ENCODE measurements around the gene DENND2A. TPM values are rescaled to one million over a fixed set of nuclear protein-coding genes. Genes with fewer than 3 reads are reported as not detected.
"Not testable (repeated sequence)": the region's sequence is repeated elsewhere in the genome, so short reads cannot be mapped to it uniquely, and the experiment has no call there.

Gene DENND2A
- total RNA-seq, 4 donors from 2014 or later: 25.2 to 83.5 (median 46.5) TPM

DNA sequence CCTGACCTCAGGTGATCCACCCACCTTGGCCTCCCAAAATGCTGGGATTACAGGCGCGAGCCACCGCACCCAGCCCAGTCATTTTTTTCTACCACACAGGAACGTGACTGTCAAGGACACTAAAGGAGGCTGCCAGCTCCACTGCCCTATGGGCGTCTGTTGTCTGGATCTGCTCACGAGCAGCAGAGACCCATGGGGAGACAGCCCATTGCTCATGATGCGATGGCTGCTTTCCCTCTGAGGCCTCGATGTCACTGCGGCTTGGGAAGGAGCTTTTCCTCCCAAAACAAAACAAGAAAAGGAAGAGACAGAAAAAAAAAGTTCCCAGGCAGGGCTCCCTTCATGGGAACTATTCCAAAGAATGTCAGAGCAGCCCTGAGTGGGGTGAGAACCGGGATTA, 70.5 kb downstream of the DENND2A start:
- ATAC-seq: no peak
- Histone ChIP-seq H3K9me3 (no peaks in the 10 kb centered on the region), H3K4me3 (no peak overlapping the region), H3K27me3 (no peaks in the 10 kb centered on the region), H3K36me3 (peaks cover 0 to 37% of the 10 kb centered on the region in 2 donors), H3K27ac (peak overlapping the region; percentile 2 to 89 (median 86)), H3K4me1 (peaks cover 7 to 64% (median 18%) of the 10 kb centered on the region in 3 donors)
- TF ChIP-seq POLR2A (IDR thresholded peaks at IDR 0.05) (no peak), POLR2AphosphoS5 (IDR thresholded peaks at IDR 0.05) (no peak), EP300 (IDR thresholded peaks at IDR 0.05) (no peak)
- TF ChIP-seq, protein P1, sequence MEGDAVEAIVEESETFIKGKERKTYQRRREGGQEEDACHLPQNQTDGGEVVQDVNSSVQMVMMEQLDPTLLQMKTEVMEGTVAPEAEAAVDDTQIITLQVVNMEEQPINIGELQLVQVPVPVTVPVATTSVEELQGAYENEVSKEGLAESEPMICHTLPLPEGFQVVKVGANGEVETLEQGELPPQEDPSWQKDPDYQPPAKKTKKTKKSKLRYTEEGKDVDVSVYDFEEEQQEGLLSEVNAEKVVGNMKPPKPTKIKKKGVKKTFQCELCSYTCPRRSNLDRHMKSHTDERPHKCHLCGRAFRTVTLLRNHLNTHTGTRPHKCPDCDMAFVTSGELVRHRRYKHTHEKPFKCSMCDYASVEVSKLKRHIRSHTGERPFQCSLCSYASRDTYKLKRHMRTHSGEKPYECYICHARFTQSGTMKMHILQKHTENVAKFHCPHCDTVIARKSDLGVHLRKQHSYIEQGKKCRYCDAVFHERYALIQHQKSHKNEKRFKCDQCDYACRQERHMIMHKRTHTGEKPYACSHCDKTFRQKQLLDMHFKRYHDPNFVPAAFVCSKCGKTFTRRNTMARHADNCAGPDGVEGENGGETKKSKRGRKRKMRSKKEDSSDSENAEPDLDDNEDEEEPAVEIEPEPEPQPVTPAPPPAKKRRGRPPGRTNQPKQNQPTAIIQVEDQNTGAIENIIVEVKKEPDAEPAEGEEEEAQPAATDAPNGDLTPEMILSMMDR (IDR thresholded peaks at IDR 0.05): no peak
- no CpG with 5 or more reads among the region's 10 CpGs for WGBS, 2 donors (ENCODE audit: low coverage in 1 of 2)

DNA sequence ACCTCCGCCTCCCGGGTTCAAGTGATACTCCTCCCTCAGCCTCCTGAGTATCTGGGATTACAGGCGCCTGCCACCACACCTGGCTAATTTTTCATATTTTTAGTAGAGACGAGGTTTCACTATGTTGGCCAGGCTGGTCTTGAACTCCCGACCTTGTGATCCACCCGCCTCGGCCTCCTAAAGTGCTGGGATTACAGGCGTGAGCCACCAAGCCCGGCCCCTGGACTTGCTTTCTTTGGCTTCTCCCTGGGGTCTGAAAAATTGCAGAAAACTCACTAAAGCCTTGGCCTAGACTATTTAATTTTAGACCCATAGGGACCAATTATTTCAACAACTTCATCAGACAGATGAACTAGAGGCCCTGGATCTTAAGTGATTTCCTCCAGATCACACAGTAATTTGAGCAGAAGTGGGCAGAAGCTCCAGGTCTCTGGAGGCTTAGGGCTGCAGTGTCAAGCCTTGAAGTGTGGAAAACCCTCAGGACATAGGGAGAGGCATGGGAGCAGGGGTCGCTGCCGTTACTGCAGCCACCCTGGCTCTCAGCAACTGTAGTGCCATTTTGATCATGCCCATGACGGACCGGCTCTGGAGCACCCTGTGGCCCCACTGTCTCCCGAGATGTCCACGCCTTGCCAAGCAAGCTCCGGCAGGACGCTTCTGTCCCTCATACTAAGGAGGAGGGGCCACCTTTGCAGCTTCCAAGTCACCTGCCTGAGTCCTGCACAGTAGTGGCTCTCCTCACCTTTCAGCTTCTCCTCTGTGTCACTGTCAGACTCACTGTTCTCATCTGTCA, 72.4 kb downstream of the DENND2A start:
- ATAC-seq: no peak
- Histone ChIP-seq H3K4me1 (peaks cover 7 to 79% (median 22%) of the 10 kb centered on the region in 3 donors), H3K27ac (peak overlapping the region; percentile 60 to 89 (median 86)), H3K36me3 (peaks cover 0 to 33% of the 10 kb centered on the region in 2 donors), H3K9me3 (no peaks in the 10 kb centered on the region), H3K4me3 (no peak overlapping the region), H3K27me3 (no peaks in the 10 kb centered on the region)
- WGBS, 2 donors (ENCODE audit: low coverage in 1 of 2): 50 to 76% methylated on average over 5 to 10 of the region's 17 CpGs
- TF ChIP-seq, protein P1 (IDR thresholded peaks at IDR 0.05): no peak
- TF ChIP-seq EP300 (IDR thresholded peaks at IDR 0.05): no peak
- TF ChIP-seq POLR2A (IDR thresholded peaks at IDR 0.05): no peak

DNA sequence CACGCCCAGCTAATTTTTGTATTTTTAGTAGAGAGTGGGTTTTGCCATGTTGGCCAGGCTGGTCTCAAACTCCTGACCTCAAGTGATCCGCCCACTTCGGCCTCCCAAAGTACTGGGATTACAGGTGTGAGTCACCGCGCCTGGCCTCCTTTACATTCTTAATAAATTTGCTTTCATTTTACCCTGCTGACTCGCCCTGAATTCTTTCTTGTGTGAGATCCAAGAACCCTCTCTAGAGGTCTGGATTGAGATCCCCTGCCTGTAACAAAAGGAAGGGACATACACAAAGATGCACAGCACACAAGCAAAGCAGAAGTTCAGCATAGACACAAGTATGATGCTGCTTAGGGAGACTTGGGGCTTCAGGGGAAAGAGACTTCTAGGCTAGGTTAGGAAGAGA, 74.4 kb downstream of the DENND2A start:
- peaks cover 7 to 78% (median 22%) of the 10 kb centered on the region in 3 donors for H3K4me1 ChIP-seq
- ATAC-seq, H3K9me3 ChIP-seq, H3K4me3 ChIP-seq, H3K27me3 ChIP-seq: not testable (repeated sequence)
- peaks cover 0 to 27% of the 10 kb centered on the region in 2 donors for H3K36me3 ChIP-seq
- TF ChIP-seq POLR2AphosphoS5 (IDR thresholded peaks at IDR 0.05): peak; percentile 23
- WGBS, 2 donors (ENCODE audit: low coverage in 1 of 2): 67% methylated on average over 1 to 6 of the region's 6 CpGs
- peak overlapping the region; percentile 86 to 89 (median 88) for H3K27ac ChIP-seq

DNA sequence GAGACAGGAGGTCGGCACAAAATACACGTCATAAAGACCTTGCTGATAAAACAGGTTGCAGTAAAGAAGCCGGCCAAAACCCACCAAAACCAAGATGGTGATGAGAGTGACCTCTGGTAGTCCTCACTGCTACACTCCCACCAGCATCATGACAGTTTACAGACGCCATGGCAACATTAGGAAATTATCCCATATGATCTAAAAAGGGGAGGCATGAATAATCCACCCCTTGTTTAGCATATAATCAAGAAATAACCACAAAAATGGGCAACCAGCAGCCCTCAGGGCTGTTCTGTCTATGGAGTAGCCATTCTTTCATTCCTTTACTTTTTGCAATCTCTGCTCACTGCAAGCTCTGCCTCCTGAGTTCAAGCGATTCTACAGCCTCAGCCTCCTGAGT, 74.9 kb downstream of the DENND2A start:
- H3K27me3 ChIP-seq, H3K4me3 ChIP-seq, H3K9me3 ChIP-seq, ATAC-seq: not testable (repeated sequence)
- Histone ChIP-seq H3K36me3 (peaks cover 0 to 23% of the 10 kb centered on the region in 2 donors), H3K4me1 (peaks cover 7 to 77% (median 22%) of the 10 kb centered on the region in 3 donors), H3K27ac (peak overlapping the region; percentile 86 to 89 (median 88))
- WGBS, 2 donors (ENCODE audit: low coverage in 1 of 2): 67 to 75% methylated on average over 3 to 5 of the region's 5 CpGs

DNA sequence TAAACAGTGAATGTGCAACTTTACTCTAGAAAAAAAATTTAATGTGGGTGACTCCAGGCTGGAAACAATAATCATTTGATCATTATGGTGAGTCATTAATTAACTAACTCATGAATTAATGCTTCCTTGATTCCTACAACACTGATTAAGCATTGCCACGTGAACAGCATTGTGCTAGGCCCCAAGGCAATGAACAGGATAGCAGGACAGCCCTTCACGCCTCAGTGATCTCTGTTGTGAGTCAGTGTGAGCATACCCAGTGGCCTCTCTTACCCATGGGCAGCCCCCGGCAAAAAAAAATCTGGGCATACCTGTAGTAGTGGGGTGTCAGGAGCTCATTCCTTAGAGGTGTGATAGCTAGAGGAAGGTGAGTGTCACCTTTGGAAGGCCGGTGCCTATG, 76.0 kb downstream of the DENND2A start:
- no peak overlapping the region for H3K4me3 ChIP-seq
- TF ChIP-seq POLR2A (IDR thresholded peaks at IDR 0.05) (no peak), EP300 (IDR thresholded peaks at IDR 0.05) (no peak), POLR2AphosphoS5 (IDR thresholded peaks at IDR 0.05) (no peak)
- TF ChIP-seq, protein P1 (IDR thresholded peaks at IDR 0.05): no peak
- peaks cover 7 to 77% (median 22%) of the 10 kb centered on the region in 3 donors for H3K4me1 ChIP-seq
- H3K9me3 ChIP-seq: no peaks in the 10 kb centered on the region
- ATAC-seq: no peak
- H3K27me3 ChIP-seq: no peaks in the 10 kb centered on the region
- peaks cover 0 to 23% of the 10 kb centered on the region in 2 donors for H3K36me3 ChIP-seq
- 75 to 96% methylated on average over 1 to 3 of the region's 4 CpGs for WGBS, 2 donors (ENCODE audit: low coverage in 1 of 2)
- H3K27ac ChIP-seq: peak overlapping the region; percentile 30 to 89 (median 86)

Measured in gastroesophageal sphincter (tissue), 4 donors.